HepG2 (cell line): ENCODE results near the gene WNT7A. TPM values are rescaled to one million over a fixed set of nuclear protein-coding genes. Genes with fewer than 3 reads are reported as not detected.

Experiments used
- BCL6 ChIP-seq: IDR thresholded peaks from 2 replicates; pipeline ENCODE4 v1.6.1; 2016; ENCODE audit warnings: missing genetic modification reagents, missing compliant biosample characterization
- CBX2 ChIP-seq, 2 experiments: fragments of 200-600 bp in 1 of 2; sonication (generic); formaldehyde crosslinking in 1 of 2; IDR thresholded peaks; 2 replicates each; pipeline versions ENCODE4 v1.7.0 to v1.8.1; 2018 to 2022; ENCODE audit warnings: low read depth in 2 of 2, low read length in 1 of 2, mild to moderate bottlenecking in 1 of 2, missing genetic modification reagents in 1 of 2
- DNMT1 ChIP-seq: sonication (generic); formaldehyde crosslinking; IDR thresholded peaks from 2 replicates; pipeline ENCODE4 v1.5.1; 2020; ENCODE audit warnings: mild to moderate bottlenecking, missing genetic modification reagents
- GABPB1 ChIP-seq: IDR thresholded peaks from 2 replicates; pipeline ENCODE4 v1.6.1; 2016; ENCODE audit warnings: mild to moderate bottlenecking, missing genetic modification reagents, moderate library complexity, missing compliant biosample characterization
- MBD4 ChIP-seq: IDR thresholded peaks from 2 replicates; pipeline ENCODE4 v1.6.1; 2012; ENCODE audit warnings: low read length, inconsistent platforms, borderline replicate concordance
- POLR2AphosphoS5 ChIP-seq: IDR thresholded peaks from 2 replicates; pipeline ENCODE4 v1.6.1; 2012; ENCODE audit warnings: low read depth, low read length
- SMARCE1 ChIP-seq: fragments of 450-650 bp; IDR thresholded peaks from 2 replicates; pipeline ENCODE4 v1.6.1; 2017; ENCODE audit warnings: borderline replicate concordance
- SP5 ChIP-seq: IDR thresholded peaks from 2 replicates; pipeline ENCODE4 v1.6.1; 2016; ENCODE audit warnings: low read depth, borderline replicate concordance
- TCF12 ChIP-seq, 2 experiments: fragments of 450-650 bp in 1 of 2; sonication (generic) in 1 of 2; formaldehyde crosslinking in 1 of 2; IDR thresholded peaks; 2 replicates each; pipeline versions ENCODE4 v1.6.1 to v1.8.0; 2017 to 2022; ENCODE audit warnings: antibody characterized with exemption in 1 of 2, mild to moderate bottlenecking in 1 of 2, missing genetic modification reagents in 1 of 2, moderate library complexity in 1 of 2
- TFDP2 ChIP-seq: sonication (generic); formaldehyde crosslinking; IDR thresholded peaks from 2 replicates; pipeline ENCODE4 v1.4.0; 2020; ENCODE audit warnings: missing genetic modification reagents
- ZNF274 ChIP-seq: sonication (generic); formaldehyde crosslinking; IDR thresholded peaks from 2 replicates; pipeline ENCODE4 v1.5.1; 2020; ENCODE audit warnings: mild to moderate bottlenecking, missing genetic modification reagents
- ZNF563 ChIP-seq: sonication (generic); formaldehyde crosslinking; IDR thresholded peaks from 2 replicates; pipeline ENCODE4 v1.8.0; 2022; ENCODE audit warnings: mild to moderate bottlenecking, moderate library complexity, missing genetic modification reagents
- polyA plus RNA-seq, 8 experiments: library from polyadenylated mRNA; depleted of rRNA in 3 of 8; stranded (reverse) in 7 of 8; unstranded in 1 of 8; fragments of >200 nt; fragmentation: Illumina TruSeq in 4 of 8; extraction: Trizol in 4 of 8; gene quantifications; 2 replicates each; pipeline versions ENCODE4 v1.2.1 to v1.2.3, GENCODE V29; 2011 to 2016; ENCODE audit warnings: low read depth in 4 of 8, missing spikeins in 1 of 8, mixed read lengths in 1 of 8; ENCODE audit not compliant: insufficient read depth in 1 of 8
- total RNA-seq, 5 experiments: library from RNA; depleted of rRNA; stranded (reverse); fragments of >200 nt; fragmentation: Illumina TruSeq; extraction: Trizol; gene quantifications; 2 replicates each; pipeline ENCODE4 v1.2.3, GENCODE V29; 2016; ENCODE audit warnings: low read depth in 1 of 5
- TF ChIP-seq, protein P1 (sequence below): sonication (generic); formaldehyde crosslinking; IDR thresholded peaks from 2 replicates; pipeline ENCODE4 v1.4.0; 2020; ENCODE audit warnings: missing genetic modification reagents
- TF ChIP-seq, protein P2 (sequence below): sonication (generic); formaldehyde crosslinking; IDR thresholded peaks from 2 replicates; pipeline ENCODE4 v1.4.0; 2020; ENCODE audit warnings: missing genetic modification reagents, borderline replicate concordance
- TF ChIP-seq, protein P3 (sequence below), 2 experiments: sonication (generic) in 1 of 2; formaldehyde crosslinking in 1 of 2; IDR thresholded peaks; 2 replicates each; pipeline versions ENCODE4 v1.5.1 to v1.6.1; 2011 to 2020; ENCODE audit warnings: borderline replicate concordance in 1 of 2, low read depth in 1 of 2, low read length in 1 of 2, mild to moderate bottlenecking in 1 of 2, missing genetic modification reagents in 1 of 2, moderate library complexity in 1 of 2

Gene WNT7A
- total and polyA plus RNA-seq, 2 of the 13 experiments (the other 11 are each of a cell fraction or from before 2014, with no cell fraction given): not detected

DNA sequence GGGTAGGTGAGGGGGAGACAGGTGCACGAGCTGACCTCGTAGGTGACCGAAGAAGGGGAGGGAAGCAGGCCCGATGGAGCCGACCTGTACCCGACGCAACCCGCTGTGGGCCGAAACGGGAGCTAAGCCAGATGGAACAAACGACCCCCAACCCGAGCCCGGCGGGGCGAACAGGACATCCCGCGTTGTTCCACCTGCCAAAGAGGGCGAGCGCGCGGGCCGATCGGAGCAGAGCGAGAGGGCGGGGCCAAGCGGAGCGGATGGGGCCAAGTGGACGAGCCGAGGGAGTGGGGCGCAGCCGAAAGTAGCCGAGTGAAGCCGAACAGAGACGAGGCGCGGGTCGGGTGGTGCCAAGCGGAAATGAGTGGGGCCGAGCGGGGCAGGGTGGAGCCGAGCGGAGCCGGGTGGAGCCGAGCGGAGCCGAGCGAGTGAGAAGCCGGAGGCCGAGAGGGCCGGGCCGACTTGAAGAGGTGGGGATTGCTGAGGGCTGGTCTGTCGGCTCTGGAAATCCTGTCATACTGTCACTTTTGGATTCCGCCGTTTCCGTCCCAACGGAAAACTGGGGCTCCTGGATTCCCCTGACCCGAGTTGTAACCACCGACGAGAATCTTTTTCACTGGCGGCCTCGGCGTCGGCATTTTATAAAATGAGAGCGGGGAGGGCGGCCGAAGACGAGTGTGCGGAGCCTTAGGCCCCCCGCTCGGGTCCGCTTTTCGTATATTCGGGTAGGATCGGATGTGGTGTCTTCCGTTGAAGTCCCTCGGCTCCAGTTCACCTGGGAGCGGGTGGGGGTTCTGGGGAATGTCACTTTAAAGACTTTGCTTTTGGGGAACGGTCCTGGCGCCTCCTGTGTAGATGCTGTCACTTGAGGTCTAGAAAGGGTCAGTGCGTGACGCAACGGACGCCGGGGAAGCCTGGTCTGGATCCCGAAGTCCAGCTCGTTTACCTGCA lies 15.6 kb upstream of the WNT7A start (continued):
- TF ChIP-seq, protein P1, sequence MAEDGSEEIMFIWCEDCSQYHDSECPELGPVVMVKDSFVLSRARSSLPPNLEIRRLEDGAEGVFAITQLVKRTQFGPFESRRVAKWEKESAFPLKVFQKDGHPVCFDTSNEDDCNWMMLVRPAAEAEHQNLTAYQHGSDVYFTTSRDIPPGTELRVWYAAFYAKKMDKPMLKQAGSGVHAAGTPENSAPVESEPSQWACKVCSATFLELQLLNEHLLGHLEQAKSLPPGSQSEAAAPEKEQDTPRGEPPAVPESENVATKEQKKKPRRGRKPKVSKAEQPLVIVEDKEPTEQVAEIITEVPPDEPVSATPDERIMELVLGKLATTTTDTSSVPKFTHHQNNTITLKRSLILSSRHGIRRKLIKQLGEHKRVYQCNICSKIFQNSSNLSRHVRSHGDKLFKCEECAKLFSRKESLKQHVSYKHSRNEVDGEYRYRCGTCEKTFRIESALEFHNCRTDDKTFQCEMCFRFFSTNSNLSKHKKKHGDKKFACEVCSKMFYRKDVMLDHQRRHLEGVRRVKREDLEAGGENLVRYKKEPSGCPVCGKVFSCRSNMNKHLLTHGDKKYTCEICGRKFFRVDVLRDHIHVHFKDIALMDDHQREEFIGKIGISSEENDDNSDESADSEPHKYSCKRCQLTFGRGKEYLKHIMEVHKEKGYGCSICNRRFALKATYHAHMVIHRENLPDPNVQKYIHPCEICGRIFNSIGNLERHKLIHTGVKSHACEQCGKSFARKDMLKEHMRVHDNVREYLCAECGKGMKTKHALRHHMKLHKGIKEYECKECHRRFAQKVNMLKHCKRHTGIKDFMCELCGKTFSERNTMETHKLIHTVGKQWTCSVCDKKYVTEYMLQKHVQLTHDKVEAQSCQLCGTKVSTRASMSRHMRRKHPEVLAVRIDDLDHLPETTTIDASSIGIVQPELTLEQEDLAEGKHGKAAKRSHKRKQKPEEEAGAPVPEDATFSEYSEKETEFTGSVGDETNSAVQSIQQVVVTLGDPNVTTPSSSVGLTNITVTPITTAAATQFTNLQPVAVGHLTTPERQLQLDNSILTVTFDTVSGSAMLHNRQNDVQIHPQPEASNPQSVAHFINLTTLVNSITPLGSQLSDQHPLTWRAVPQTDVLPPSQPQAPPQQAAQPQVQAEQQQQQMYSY (CRISPR knock-in tag): peak; percentile 43; the same call in 1 of the 2 replicates
- TF ChIP-seq SP5 (0 out of 2 replicates have a peak, but pooled peaks have one; percentile 8), ZNF274 (CRISPR knock-in tag) (peak; percentile 38; the same call in 1 of the 2 replicates), TCF12 (IDR thresholded peaks at IDR 0.05) (no peak), TCF12 (CRISPR knock-in tag; IDR thresholded peaks at IDR 0.05) (no peak), ZNF563 (CRISPR knock-in tag) (no peak), POLR2AphosphoS5 (no peak), CBX2 (IDR thresholded peaks at IDR 0.05; ENCODE audit: low read depth, low read length) (no peak), CBX2 (CRISPR knock-in tag; IDR thresholded peaks at IDR 0.05; ENCODE audit: low read depth) (no peak), TFDP2 (CRISPR knock-in tag) (0 out of 2 replicates have a peak, but pooled peaks have one; percentile 24), DNMT1 (no peak), SMARCE1 (no peak), GABPB1 (CRISPR knock-in tag) (peak; percentile 93), MBD4 (no peak), BCL6 (CRISPR knock-in tag) (no peak)
- TF ChIP-seq, protein P2, sequence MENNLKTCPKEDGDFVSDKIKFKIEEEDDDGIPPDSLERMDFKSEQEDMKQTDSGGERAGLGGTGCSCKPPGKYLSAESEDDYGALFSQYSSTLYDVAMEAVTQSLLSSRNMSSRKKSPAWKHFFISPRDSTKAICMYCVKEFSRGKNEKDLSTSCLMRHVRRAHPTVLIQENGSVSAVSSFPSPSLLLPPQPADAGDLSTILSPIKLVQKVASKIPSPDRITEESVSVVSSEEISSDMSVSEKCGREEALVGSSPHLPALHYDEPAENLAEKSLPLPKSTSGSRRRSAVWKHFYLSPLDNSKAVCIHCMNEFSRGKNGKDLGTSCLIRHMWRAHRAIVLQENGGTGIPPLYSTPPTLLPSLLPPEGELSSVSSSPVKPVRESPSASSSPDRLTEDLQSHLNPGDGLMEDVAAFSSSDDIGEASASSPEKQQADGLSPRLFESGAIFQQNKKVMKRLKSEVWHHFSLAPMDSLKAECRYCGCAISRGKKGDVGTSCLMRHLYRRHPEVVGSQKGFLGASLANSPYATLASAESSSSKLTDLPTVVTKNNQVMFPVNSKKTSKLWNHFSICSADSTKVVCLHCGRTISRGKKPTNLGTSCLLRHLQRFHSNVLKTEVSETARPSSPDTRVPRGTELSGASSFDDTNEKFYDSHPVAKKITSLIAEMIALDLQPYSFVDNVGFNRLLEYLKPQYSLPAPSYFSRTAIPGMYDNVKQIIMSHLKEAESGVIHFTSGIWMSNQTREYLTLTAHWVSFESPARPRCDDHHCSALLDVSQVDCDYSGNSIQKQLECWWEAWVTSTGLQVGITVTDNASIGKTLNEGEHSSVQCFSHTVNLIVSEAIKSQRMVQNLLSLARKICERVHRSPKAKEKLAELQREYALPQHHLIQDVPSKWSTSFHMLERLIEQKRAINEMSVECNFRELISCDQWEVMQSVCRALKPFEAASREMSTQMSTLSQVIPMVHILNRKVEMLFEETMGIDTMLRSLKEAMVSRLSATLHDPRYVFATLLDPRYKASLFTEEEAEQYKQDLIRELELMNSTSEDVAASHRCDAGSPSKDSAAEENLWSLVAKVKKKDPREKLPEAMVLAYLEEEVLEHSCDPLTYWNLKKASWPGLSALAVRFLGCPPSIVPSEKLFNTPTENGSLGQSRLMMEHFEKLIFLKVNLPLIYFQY (CRISPR knock-in tag): no peak; the same call in 1 of the 2 replicates
- TF ChIP-seq, protein P3, sequence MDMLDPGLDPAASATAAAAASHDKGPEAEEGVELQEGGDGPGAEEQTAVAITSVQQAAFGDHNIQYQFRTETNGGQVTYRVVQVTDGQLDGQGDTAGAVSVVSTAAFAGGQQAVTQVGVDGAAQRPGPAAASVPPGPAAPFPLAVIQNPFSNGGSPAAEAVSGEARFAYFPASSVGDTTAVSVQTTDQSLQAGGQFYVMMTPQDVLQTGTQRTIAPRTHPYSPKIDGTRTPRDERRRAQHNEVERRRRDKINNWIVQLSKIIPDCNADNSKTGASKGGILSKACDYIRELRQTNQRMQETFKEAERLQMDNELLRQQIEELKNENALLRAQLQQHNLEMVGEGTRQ (IDR thresholded peaks at IDR 0.05; ENCODE audit: low read depth, low read length): no peak
- TF ChIP-seq, protein P3 (CRISPR knock-in tag; IDR thresholded peaks at IDR 0.05; ENCODE audit: borderline replicate concordance): no peak
